Bronchial epithelial cell (primary cell): ENCODE data around the gene MRPL51. TPM values are rescaled to one million over a fixed set of nuclear protein-coding genes. Genes with fewer than 3 reads are reported as not detected.
"Not testable (repeated sequence)": the region's sequence is repeated elsewhere in the genome, so short reads cannot be mapped to it uniquely, and the experiment has no call there.

ENCODE experiments used
- DNase-seq: peaks from one replicate; pipeline ENCODE4 v3.0.0-alpha.2; 2010; ENCODE audit warnings: low read depth
- FAIRE-seq: peaks from 2 replicates; lab custom pipeline; 2011; peaks lifted over from hg19 to GRCh38; lab: Jason Lieb, UNC
- H3K27me3 ChIP-seq: 2 replicates; pipeline ENCODE4 v1.5.1; 2011; ENCODE audit warnings: low read length; ENCODE audit not compliant: control insufficient read depth, insufficient read depth
- H3K36me3 ChIP-seq: 2 replicates; pipeline ENCODE4 v1.5.1; 2011; ENCODE audit warnings: low read length; ENCODE audit not compliant: control insufficient read depth, insufficient read depth
- H3K4me3 ChIP-seq: 2 replicates; pipeline ENCODE4 v1.5.1; 2011; ENCODE audit warnings: mild to moderate bottlenecking, low read depth, low read length, control low read depth
- total RNA-seq: library from RNA; depleted of rRNA; stranded (reverse); fragments of >200 nt; gene quantifications from 2 replicates; pipeline ENCODE4 v1.2.1, GENCODE V29; 2014
- TF ChIP-seq, protein P1 (sequence below): IDR thresholded peaks from 2 replicates; pipeline ENCODE4 v1.5.1; 2011; ENCODE audit warnings: mild to moderate bottlenecking, moderate library complexity, low read length, control low read depth, inconsistent platforms; ENCODE audit not compliant: insufficient read depth, severe bottlenecking

MRPL51 gene
- total RNA-seq, 1 donor from 2014 or later = 61.1 TPM

DNA sequence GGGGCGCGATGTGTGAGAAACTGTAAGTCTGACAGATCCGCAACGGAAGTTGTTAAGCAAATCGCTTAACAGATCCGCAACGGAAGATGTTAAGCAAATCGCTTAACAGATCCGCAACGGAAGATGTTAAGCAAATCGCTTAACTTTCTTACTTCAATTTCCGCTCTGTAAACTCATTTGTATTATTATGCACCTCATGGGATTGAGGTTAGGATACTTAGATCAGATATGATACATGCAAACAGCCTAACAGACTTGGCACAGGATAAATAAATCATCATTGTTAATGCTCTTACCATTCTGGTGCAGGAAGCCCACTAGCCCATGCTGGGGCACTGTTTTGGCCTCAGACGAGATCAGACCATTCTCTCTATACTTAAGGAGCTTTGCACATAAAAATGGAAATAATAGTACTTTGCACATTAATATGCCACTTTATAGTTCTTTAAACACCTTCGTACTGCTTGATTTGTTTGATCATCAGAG lies 1.2 kb upstream of the MRPL51 start:
- Histone ChIP-seq H3K27me3 (no peaks in the 10 kb centered on the region), H3K4me3 (peak overlapping the region; percentile 59), H3K36me3 (peaks cover 6% of the 10 kb centered on the region)
- TF ChIP-seq, protein P1, sequence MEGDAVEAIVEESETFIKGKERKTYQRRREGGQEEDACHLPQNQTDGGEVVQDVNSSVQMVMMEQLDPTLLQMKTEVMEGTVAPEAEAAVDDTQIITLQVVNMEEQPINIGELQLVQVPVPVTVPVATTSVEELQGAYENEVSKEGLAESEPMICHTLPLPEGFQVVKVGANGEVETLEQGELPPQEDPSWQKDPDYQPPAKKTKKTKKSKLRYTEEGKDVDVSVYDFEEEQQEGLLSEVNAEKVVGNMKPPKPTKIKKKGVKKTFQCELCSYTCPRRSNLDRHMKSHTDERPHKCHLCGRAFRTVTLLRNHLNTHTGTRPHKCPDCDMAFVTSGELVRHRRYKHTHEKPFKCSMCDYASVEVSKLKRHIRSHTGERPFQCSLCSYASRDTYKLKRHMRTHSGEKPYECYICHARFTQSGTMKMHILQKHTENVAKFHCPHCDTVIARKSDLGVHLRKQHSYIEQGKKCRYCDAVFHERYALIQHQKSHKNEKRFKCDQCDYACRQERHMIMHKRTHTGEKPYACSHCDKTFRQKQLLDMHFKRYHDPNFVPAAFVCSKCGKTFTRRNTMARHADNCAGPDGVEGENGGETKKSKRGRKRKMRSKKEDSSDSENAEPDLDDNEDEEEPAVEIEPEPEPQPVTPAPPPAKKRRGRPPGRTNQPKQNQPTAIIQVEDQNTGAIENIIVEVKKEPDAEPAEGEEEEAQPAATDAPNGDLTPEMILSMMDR = no peak
- DNase-seq (no peak), FAIRE-seq (no peak)

DNA sequence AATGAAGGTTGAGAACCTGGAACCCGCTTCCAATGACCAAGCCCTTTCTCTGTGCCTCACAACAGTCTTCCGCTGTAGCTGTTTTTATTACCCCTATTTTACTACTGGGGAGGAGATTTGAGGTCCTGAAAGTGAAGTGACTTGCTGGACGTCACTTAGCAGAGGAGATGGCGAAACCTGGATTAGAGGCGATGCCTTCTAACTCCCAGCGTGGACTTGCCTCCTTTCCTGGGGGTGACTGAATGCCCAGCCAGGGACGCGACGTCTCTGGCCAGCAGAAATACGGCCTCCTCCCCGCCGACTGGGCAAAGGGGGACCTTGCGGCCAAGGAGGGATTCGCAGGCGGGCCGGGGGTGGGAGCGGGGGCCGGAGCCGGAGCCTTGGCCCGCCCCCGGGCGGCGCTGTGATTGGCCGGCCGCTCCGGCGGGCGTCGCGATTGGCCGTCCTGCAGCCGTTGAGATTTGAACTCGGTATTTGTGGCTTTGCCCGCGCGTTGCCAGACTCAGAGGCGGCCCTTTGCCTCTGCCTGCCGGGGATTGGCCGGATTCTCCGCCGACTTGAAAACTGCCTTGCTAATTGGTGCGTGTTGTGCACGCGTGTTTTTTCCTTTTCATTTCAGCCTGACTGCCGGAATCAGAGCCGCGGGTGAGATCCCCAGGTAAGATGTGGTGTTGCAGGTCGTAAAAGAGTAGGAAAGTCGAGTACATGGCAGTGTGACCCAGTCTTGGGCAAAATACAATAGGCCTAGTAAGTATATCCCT lies 615 bp upstream of the MRPL51 start, which contains the start of gene NCAPD2:
TSS of gene NCAPD2 (plus strand) at position 606 of the 761 bp plus-strand sequence. CDS start 997 bp downstream, outside the sequence.
- TF ChIP-seq, protein P1 = peak; percentile 13
- no peaks in the 10 kb centered on the region for H3K27me3 ChIP-seq
- H3K36me3 ChIP-seq = peaks cover 3% of the 10 kb centered on the region
- H3K4me3 ChIP-seq = peak within 1 kb of the TSS; percentile 59
- FAIRE-seq (no peak), DNase-seq (peak; percentile 88)

DNA sequence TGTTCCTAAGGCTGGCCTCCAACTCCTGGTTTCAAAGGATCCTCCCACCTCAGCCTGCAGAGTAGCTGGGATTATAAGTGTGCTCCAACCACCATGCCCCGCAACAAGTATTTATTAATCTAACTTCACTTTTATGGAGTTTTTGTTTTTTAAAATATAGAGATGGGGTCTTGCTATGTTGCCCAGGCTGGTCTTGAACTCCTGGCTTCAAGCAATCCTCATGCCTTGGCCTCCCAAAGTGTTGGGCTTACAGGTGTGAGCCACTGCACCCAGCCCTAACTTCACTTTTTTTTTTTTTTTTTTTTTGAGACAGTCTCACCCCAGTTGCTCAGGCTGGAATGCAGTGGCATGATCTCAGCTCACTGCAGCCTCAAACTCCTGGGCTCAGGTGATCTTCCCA lies 2.4 kb downstream of the MRPL51 start:
- not testable (repeated sequence) for FAIRE-seq

DNA sequence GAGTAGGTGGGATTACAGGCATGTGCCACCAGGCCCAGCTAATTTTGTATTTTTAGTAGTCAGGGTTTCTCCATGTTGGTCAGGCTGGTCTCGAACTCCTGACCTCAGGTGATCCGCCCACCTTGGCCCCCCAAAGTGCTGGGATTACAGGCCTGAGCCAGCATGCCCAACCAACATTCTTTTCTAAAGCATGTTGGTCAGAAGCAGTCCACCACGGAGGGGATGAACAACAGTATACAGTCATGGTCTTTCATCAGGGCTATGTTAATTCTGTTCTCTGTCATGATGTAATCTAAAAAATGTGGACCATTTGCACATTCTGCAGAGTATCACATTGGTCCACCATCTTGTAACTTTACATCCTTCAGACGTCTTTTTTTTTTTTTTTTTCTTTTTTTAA lies 3.6 kb downstream of the MRPL51 start:
- DNase-seq (no peak), FAIRE-seq (no peak)
- Histone ChIP-seq H3K27me3 (no peaks in the 10 kb centered on the region), H3K4me3 (no peak overlapping the region), H3K36me3 (peaks cover 3% of the 10 kb centered on the region)
- TF ChIP-seq, protein P1 = no peak

More for the DNA sequence above, 2.4 kb downstream of the MRPL51 start:
- DNase-seq, H3K4me3 ChIP-seq, H3K27me3 ChIP-seq, H3K36me3 ChIP-seq: not testable (repeated sequence)

DNA sequence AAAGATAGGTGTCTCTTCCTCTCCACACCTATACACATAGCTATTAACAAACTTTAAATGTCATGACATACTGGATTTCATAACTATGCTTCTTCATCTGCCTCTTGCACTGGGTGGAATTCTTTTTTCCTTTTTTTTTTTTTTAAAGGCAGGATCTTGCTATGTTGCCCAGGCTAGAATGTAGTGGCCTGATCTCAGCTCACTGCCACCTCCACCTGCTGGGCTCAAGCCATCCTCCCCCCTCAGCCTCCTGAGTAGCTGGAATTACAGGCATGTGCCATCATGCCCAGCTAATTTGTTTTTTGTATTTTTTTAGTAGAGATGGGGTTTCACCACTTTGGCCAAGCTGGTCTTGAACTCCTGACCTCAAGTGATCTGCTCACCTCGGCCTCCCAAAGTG lies 4.8 kb downstream of the MRPL51 start:
- TF ChIP-seq, protein P1 = no peak
- H3K4me3 ChIP-seq = no peak overlapping the region
- DNase-seq = no peak
- peaks cover 3% of the 10 kb centered on the region for H3K36me3 ChIP-seq
- no peaks in the 10 kb centered on the region for H3K27me3 ChIP-seq
- FAIRE-seq = no peak

DNA sequence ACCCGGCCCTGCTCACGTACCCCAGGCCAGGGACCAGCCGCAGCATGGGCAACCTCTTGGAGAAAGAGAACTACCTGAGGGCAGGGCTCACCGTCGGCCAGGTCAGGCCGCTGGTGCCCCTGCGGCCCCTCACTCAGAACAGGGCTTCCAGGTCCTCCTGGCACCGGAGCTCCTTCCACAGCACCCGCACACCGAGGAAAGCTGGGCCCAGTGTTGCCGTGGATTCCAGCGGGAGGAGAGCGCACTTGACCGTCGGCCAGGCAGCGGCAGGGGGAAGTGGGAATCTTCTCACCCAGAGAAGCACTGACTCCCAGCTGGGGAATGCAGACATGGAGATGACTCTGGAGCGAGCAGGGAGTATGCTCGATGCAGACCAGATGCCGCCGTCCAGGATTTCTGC lies 14.6 kb downstream of the MRPL51 start:
- TF ChIP-seq, protein P1 = no peak
- FAIRE-seq (no peak), DNase-seq (no peak)
- Histone ChIP-seq H3K27me3 (peaks cover 2% of the 10 kb centered on the region), H3K36me3 (no peaks in the 10 kb centered on the region), H3K4me3 (no peak overlapping the region)

DNA sequence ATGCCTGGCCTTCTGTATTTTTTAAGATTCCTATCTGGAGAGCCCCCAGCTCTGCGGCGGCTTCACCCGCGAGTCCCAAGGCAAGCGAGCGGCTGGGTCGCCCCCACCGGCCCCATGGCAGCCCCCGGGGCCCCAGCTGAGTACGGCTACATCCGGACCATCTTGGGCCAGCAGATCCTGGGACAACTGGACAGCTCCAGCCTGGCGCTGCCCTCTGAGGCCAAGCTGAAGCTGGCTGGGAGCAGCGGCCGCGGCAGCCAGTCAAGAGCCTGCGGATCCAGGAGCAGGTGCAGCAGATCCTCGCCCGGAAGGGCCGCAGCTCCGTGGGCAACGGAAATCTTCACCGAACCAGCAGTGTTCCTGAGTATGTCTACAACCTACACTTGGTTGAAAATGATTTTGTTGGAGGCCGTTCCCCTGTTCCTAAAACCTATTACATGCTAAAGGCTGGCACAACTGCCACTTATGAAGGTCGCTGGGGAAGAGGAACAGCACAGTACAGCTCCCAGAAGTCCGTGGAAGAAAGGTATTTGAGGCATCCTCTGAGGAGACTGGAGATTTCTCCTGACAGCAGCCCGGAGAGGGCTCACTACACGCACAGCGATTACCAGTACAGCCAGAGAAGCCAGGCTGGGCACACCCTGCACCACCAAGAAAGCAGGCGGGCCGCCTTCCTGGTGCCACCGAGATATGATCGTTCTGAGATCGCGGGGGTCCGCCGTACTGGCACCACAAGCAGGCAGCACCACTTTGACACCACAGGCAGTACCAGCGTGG lies 15.3 kb downstream of the MRPL51 start:
- not testable (repeated sequence) for H3K27me3 ChIP-seq, FAIRE-seq, DNase-seq, H3K36me3 ChIP-seq, H3K4me3 ChIP-seq
